Measurements from ENCODE around the gene GOLGA6L7. TPM values are rescaled to one million over a fixed set of nuclear protein-coding genes. Genes with fewer than 3 reads are reported as not detected.

GOLGA6L7 gene
- total and polyA plus RNA-seq, 2 of the 8 experiments (the other 6 are each of a cell fraction or from before 2014, with no cell fraction given): not detected

- TF ChIP-seq SP1 (IDR thresholded peaks at IDR 0.05; ENCODE audit: low read depth, low read length) (no peak), SUZ12 (IDR thresholded peaks at IDR 0.05; ENCODE audit: low read length) (no peak)
These were observed 46.2 kb upstream of the GOLGA6L7 start (continued) for GRCh38 chr15:28894631-28895030.
